Islet of Langerhans (tissue), 1 donor: ENCODE data around the gene FBXL17.

Source experiments
- FAIRE-seq: peaks from one replicate; lab custom pipeline; 2011; peaks lifted over from hg19 to GRCh38; lab: Jason Lieb, UNC

Gene FBXL17

GRCh38 chr5:107900721-107901120, 481.2 kb downstream of the FBXL17 start:
- peak; percentile 72 for FAIRE-seq

GRCh38 chr5:107894361-107894760, 487.5 kb downstream of the FBXL17 start:
- no peak for FAIRE-seq

GRCh38 chr5:107893642-107894041, 488.3 kb downstream of the FBXL17 start:
- peak; percentile 62 for FAIRE-seq

GRCh38 chr5:107889387-107889786, 492.5 kb downstream of the FBXL17 start:
- FAIRE-seq = no peak

- no peak for FAIRE-seq
Measured at GRCh38 chr5:107888541-107888940, 493.4 kb downstream of the FBXL17 start.

GRCh38 chr5:107887166-107887943, 494.5 kb downstream of the FBXL17 start:
- peak; percentile 79 for FAIRE-seq

- no peak for FAIRE-seq
Measured at GRCh38 chr5:107885601-107886000, 496.3 kb downstream of the FBXL17 start.

- FAIRE-seq = no peak
Measured at GRCh38 chr5:107884871-107885270, 497.0 kb downstream of the FBXL17 start.

- no peak for FAIRE-seq
Measured at GRCh38 chr5:107878661-107879060, 503.2 kb downstream of the FBXL17 start.

GRCh38 chr5:107876906-107877305, 505.0 kb downstream of the FBXL17 start:
- FAIRE-seq = no peak

- no peak for FAIRE-seq
Measured at GRCh38 chr5:107876261-107876660, 505.6 kb downstream of the FBXL17 start.

- FAIRE-seq = no peak
Measured at GRCh38 chr5:107875833-107876232, 506.1 kb downstream of the FBXL17 start.

GRCh38 chr5:107874795-107875194, 507.1 kb downstream of the FBXL17 start:
- FAIRE-seq = peak; percentile 43

- FAIRE-seq = peak; percentile 92
Measured at GRCh38 chr5:107873877-107874276, 508.0 kb downstream of the FBXL17 start.

GRCh38 chr5:107871023-107871422, 510.9 kb downstream of the FBXL17 start:
- no peak for FAIRE-seq

- peak; percentile 71 for FAIRE-seq
Measured at GRCh38 chr5:107869438-107870115, 512.3 kb downstream of the FBXL17 start.

- FAIRE-seq = no peak
Measured at GRCh38 chr5:107868650-107869409, 513.1 kb downstream of the FBXL17 start.

GRCh38 chr5:107867266-107867665, 514.6 kb downstream of the FBXL17 start:
- FAIRE-seq = no peak

GRCh38 chr5:107864793-107865192, 517.1 kb downstream of the FBXL17 start:
- FAIRE-seq = peak; percentile 94

GRCh38 chr5:107863125-107863524, 518.8 kb downstream of the FBXL17 start:
- FAIRE-seq = peak; percentile 70

- no peak for FAIRE-seq
Measured at GRCh38 chr5:107861565-107861964, 520.3 kb downstream of the FBXL17 start.

- no peak for FAIRE-seq
Measured at GRCh38 chr5:107860044-107860443, 521.9 kb downstream of the FBXL17 start.

GRCh38 chr5:107858788-107859187, 523.1 kb downstream of the FBXL17 start:
- no peak for FAIRE-seq
